SK-N-SH (cell line): ENCODE data around the gene SECISBP2L. TPM values are rescaled to one million over a fixed set of nuclear protein-coding genes. Genes with fewer than 3 reads are reported as not detected.
"Not testable (repeated sequence)": the region's sequence is repeated elsewhere in the genome, so short reads cannot be mapped to it uniquely, and the experiment has no call there.

Experiments used
- CTCF ChIA-PET: fragments of 300-600, 350-600 bp; formaldehyde crosslinking; extraction: SDS; loops from one replicate; lab custom pipeline; 2021; lab: Yijun Ruan, JAX
- POLR2A ChIA-PET: fragments of 350-600 bp; sonication (Branson Sonifier 250); formaldehyde crosslinking; extraction: SDS; loops from one replicate; lab custom pipeline; 2020; ENCODE audit warnings: antibody characterized with exemption, inconsistent platforms; lab: Yijun Ruan, JAX
- DNase-seq: peaks from one replicate; pipeline ENCODE4 v3.0.0; 2012
- H2AFZ ChIP-seq: fragments of 200-600 bp; sonication (generic); 2 replicates; pipeline ENCODE4 v1.8.1; 2016; ENCODE audit warnings: antibody characterized with exemption, mild to moderate bottlenecking, low read depth
- H3F3A ChIP-seq: fragments of 200-600 bp; sonication (generic); replicated peaks from 2 replicates; pipeline ENCODE3; 2016; ENCODE audit warnings: antibody characterized with exemption, mild to moderate bottlenecking; ENCODE audit not compliant: insufficient read depth
- H3K27ac ChIP-seq, 2 experiments: fragments of 200-500 bp in 1 of 2; fragments of 200-600 bp in 1 of 2; sonication (Bioruptor generic) in 1 of 2; sonication (generic), shearing (Covaris generic) in 1 of 2; 2 replicates each; pipeline versions ENCODE4 v1.5.1 to v1.6.1; 2014 to 2016; ENCODE audit warnings: low read depth in 2 of 2, inconsistent platforms in 1 of 2, low read length in 1 of 2, mild to moderate bottlenecking in 1 of 2, mixed read lengths in 1 of 2
- H3K27me3 ChIP-seq: fragments of 200-600 bp; sonication (generic), shearing (Covaris generic); 2 replicates; pipeline ENCODE4 v1.6.1; 2016; ENCODE audit warnings: mixed run types; ENCODE audit not compliant: insufficient read depth
- H3K36me3 ChIP-seq, 2 experiments: fragments of 200-500 bp in 1 of 2; fragments of 200-600 bp in 1 of 2; sonication (Bioruptor generic) in 1 of 2; sonication (generic) in 1 of 2; replicated peaks in 1 of 2; 2 replicates each; pipeline versions ENCODE3 to v1.5.1; 2014 to 2016; ENCODE audit warnings: low read length in 1 of 2, mild to moderate bottlenecking in 1 of 2; ENCODE audit not compliant: insufficient read depth in 2 of 2, control insufficient read depth in 1 of 2
- H3K4me1 ChIP-seq, 2 experiments: fragments of 200-500 bp in 1 of 2; fragments of 200-600 bp in 1 of 2; sonication (Bioruptor generic) in 1 of 2; sonication (generic), shearing (Covaris generic) in 1 of 2; 2 replicates each; pipeline versions ENCODE4 v1.5.1 to v1.6.1; 2014 to 2016; ENCODE audit warnings: low read depth in 1 of 2, low read length in 1 of 2, mixed run types in 1 of 2; ENCODE audit not compliant: insufficient read depth in 2 of 2, control insufficient read depth in 1 of 2
- H3K4me2 ChIP-seq: fragments of 200-600 bp; sonication (generic), shearing (Covaris generic); 2 replicates; pipeline ENCODE4 v1.6.1; 2017; ENCODE audit warnings: mixed run types
- H3K4me3 ChIP-seq, 2 experiments: fragments of 200-500 bp in 1 of 2; fragments of 200-600 bp in 1 of 2; sonication (Bioruptor generic) in 1 of 2; sonication (generic), shearing (Covaris generic) in 1 of 2; 2 replicates each; pipeline versions ENCODE4 v1.5.1 to v1.8.1; 2014 to 2016; ENCODE audit warnings: low read depth in 2 of 2, inconsistent platforms in 1 of 2, low read length in 1 of 2, mild to moderate bottlenecking in 1 of 2, mixed read lengths in 1 of 2, moderate library complexity in 1 of 2
- H3K79me2 ChIP-seq: fragments of 200-600 bp; sonication (generic); 2 replicates; pipeline ENCODE4 v1.8.1; 2017; ENCODE audit warnings: mild to moderate bottlenecking; ENCODE audit not compliant: insufficient read depth
- H3K9ac ChIP-seq: fragments of 200-600 bp; sonication (generic); 2 replicates; pipeline ENCODE4 v1.6.1; 2017; ENCODE audit warnings: mixed run types
- H3K9me2 ChIP-seq: fragments of 200-600 bp; sonication (generic); 2 replicates; pipeline ENCODE4 v1.6.1; 2017; ENCODE audit warnings: mixed run types
- H3K9me3 ChIP-seq: fragments of 200-600 bp; sonication (generic); 2 replicates; pipeline ENCODE4 v1.6.1; 2017; ENCODE audit warnings: mixed run types, mild to moderate bottlenecking, moderate library complexity
- H4K20me1 ChIP-seq: fragments of 200-600 bp; sonication (generic); 2 replicates; pipeline ENCODE4 v1.6.1; 2017; ENCODE audit warnings: mild to moderate bottlenecking, mixed run types; ENCODE audit not compliant: insufficient read depth
- EZH2phosphoT487 ChIP-seq: fragments of 200-600 bp; sonication (generic); IDR thresholded peaks from 2 replicates; pipeline ENCODE4 v1.6.1; 2017; ENCODE audit warnings: low read depth, mixed run types, mild to moderate bottlenecking, antibody characterized with exemption, moderate library complexity, borderline replicate concordance
- FOSL2 ChIP-seq: IDR thresholded peaks from 2 replicates; pipeline ENCODE4 v1.4.0; 2012; ENCODE audit warnings: low read depth, mild to moderate bottlenecking, moderate library complexity, borderline replicate concordance
- MXI1 ChIP-seq: IDR thresholded peaks from 2 replicates; pipeline ENCODE4 v1.6.1; 2012; ENCODE audit warnings: mild to moderate bottlenecking, low read depth, low read length, improper control_type of control experiment
- PBX3 ChIP-seq: IDR thresholded peaks from 2 replicates; pipeline ENCODE4; 2012
- RAD21 ChIP-seq: IDR thresholded peaks from 2 replicates; pipeline ENCODE4 v1.6.1; 2012; ENCODE audit warnings: mild to moderate bottlenecking, low read length
- REST ChIP-seq: IDR thresholded peaks from 2 replicates; pipeline ENCODE4 v1.6.1; 2012; ENCODE audit warnings: mild to moderate bottlenecking, low read depth, low read length, moderate library complexity
- USF1 ChIP-seq: IDR thresholded peaks from 2 replicates; pipeline ENCODE4 v1.4.0; 2012; ENCODE audit warnings: low read depth, borderline replicate concordance
- USF2 ChIP-seq: fragments of 150-350 bp; IDR thresholded peaks from 2 replicates; pipeline ENCODE4 v1.6.1; 2017; ENCODE audit warnings: antibody characterized with exemption, low read length, low read depth, borderline replicate concordance
- YY1 ChIP-seq: IDR thresholded peaks from 2 replicates; pipeline ENCODE4 v1.4.0; 2012; ENCODE audit warnings: low read depth, mild to moderate bottlenecking
- WGBS: methylation state at CpG from one replicate; pipeline ENCODE4 v1.1.6; 2017; ENCODE audit warnings: low lambda C conversion rate; 5-methylcytosine and 5-hydroxymethylcytosine counted together
- polyA plus RNA-seq, 3 experiments: library from polyadenylated mRNA; depleted of rRNA; stranded (reverse); fragments of >200 nt; gene quantifications; 2 replicates each; pipeline ENCODE4 v1.2.3, GENCODE V29; 2012

SECISBP2L gene
- polyA plus RNA-seq, 1 of the 3 experiments (the other 2 are of a cell fraction) = 6.0 TPM

GRCh38 chr15:49075881-49076280 lies 29.6 kb upstream of the SECISBP2L start:
- H4K20me1 ChIP-seq = no peaks in the 10 kb centered on the region
- H3K4me2 ChIP-seq = no peak overlapping the region
- H3K36me3 ChIP-seq = no peaks in the 10 kb centered on the region
- H3K9me2 ChIP-seq = no peaks in the 10 kb centered on the region
- TF ChIP-seq YY1 = no peak
- no peak for TF ChIP-seq USF2
- no peak for TF ChIP-seq FOSL2
- no peak for TF ChIP-seq REST
- no peak for TF ChIP-seq EZH2phosphoT487
- TF ChIP-seq PBX3 = no peak
- TF ChIP-seq USF1 = no peak
- TF ChIP-seq MXI1 = no peak
- TF ChIP-seq RAD21 = no peak
- H3K27ac ChIP-seq = no peak overlapping the region
- H3K9me3 ChIP-seq = no peaks in the 10 kb centered on the region
- no peaks in the 10 kb centered on the region for H3F3A ChIP-seq
- ChIA-PET CTCF (no interaction called here), POLR2A (no interaction called here)
- H3K4me1 ChIP-seq = no peaks in the 10 kb centered on the region
- DNase-seq = no peak
- no peak overlapping the region for H2AFZ ChIP-seq
- H3K9ac ChIP-seq = no peak overlapping the region
- no peak overlapping the region for H3K4me3 ChIP-seq
- no peaks in the 10 kb centered on the region for H3K27me3 ChIP-seq
- H3K79me2 ChIP-seq = no peaks in the 10 kb centered on the region

- H3K36me3 ChIP-seq, H3K9ac ChIP-seq, H2AFZ ChIP-seq, H3K27me3 ChIP-seq, H3F3A ChIP-seq, H3K4me3 ChIP-seq, H3K4me2 ChIP-seq, H3K9me2 ChIP-seq, H3K27ac ChIP-seq, CTCF ChIA-PET, H3K4me1 ChIP-seq, DNase-seq, H3K79me2 ChIP-seq, H4K20me1 ChIP-seq, H3K9me3 ChIP-seq, POLR2A ChIA-PET: not testable (repeated sequence)
- WGBS = 90% methylated on average over 6 of the region's 6 CpGs
Measured at GRCh38 chr15:49074589-49075287, 28.5 kb upstream of the SECISBP2L start.
